NCI-H187 treated with DMSO at 0.1 percent for 48 hours (cell line): Measurements from ENCODE around the gene CELF1.

Experiments used
- DNase-seq: peaks from one replicate; lab custom pipeline; 2025; lab: John Stamatoyannopoulos, UW

Gene CELF1

GRCh38 chr11:47552566-47553405 is at the start of gene CELF1:
CELF1 (minus strand) TSS chr11:47553132; CDS start chr11:47499523, 53,609 bp downstream.
- peak; percentile 79 for DNase-seq

GRCh38 chr11:47599902-47600301 is 47.0 kb upstream of the CELF1 start:
- DNase-seq: no peak

- no peak for DNase-seq
Observed at GRCh38 chr11:47595967-47596366, 43.0 kb upstream of the CELF1 start.

- DNase-seq: no peak
Observed at GRCh38 chr11:47595029-47595428, 42.1 kb upstream of the CELF1 start.

- no peak for DNase-seq
Observed at GRCh38 chr11:47593934-47594855, 41.3 kb upstream of the CELF1 start, which contains the start of gene C1QTNF4. C1QTNF4 (minus strand) TSS chr11:47594411; CDS start chr11:47590810, 3,601 bp downstream.

GRCh38 chr11:47593492-47593933 is 40.6 kb upstream of the CELF1 start:
- DNase-seq: no peak

- no peak for DNase-seq
Observed at GRCh38 chr11:47592970-47593369, 40.0 kb upstream of the CELF1 start.

- no peak for DNase-seq
Observed at GRCh38 chr11:47592251-47592650, 39.3 kb upstream of the CELF1 start.

- no peak for DNase-seq
Observed at GRCh38 chr11:47591764-47592163, 38.8 kb upstream of the CELF1 start.

GRCh38 chr11:47589977-47590861 is 37.3 kb upstream of the CELF1 start:
- DNase-seq: no peak

GRCh38 chr11:47589584-47589976 is 36.6 kb upstream of the CELF1 start:
- DNase-seq: no peak

- no peak for DNase-seq
Observed at GRCh38 chr11:47589118-47589517, 36.2 kb upstream of the CELF1 start.

- DNase-seq: no peak
Observed at GRCh38 chr11:47587723-47588326, 34.9 kb upstream of the CELF1 start.

GRCh38 chr11:47587039-47587716 is 34.2 kb upstream of the CELF1 start:
- no peak for DNase-seq

- no peak for DNase-seq
Observed at GRCh38 chr11:47586098-47586855, 33.3 kb upstream of the CELF1 start, which contains the start of gene FAM180B. FAM180B (plus strand) TSS chr11:47586678; CDS start chr11:47586769, 91 bp downstream.

- no peak for DNase-seq
Observed at GRCh38 chr11:47583844-47584243, 30.9 kb upstream of the CELF1 start.

GRCh38 chr11:47578524-47579494 is 25.9 kb upstream of the CELF1 start, which contains the start of the genes KBTBD4 and NDUFS3:
KBTBD4 (minus strand) TSS chr11:47578970; CDS start chr11:47578951, 19 bp downstream.
NDUFS3 (plus strand) TSS chr11:47579074; CDS start chr11:47579092, 18 bp downstream.
- peak; percentile 85 for DNase-seq

GRCh38 chr11:47577460-47578041 is 24.6 kb upstream of the CELF1 start:
- no peak for DNase-seq
